ENCODE results near the gene SMPDL3B.

The SMPDL3B gene

GRCh38 chr1:27955076-27955475 lies 20.3 kb downstream of the SMPDL3B start:
- H3K4me1 ChIP-seq, result peaks cover 13% of the 10 kb centered on the region
- TF ChIP-seq Cebpa-rat (IDR thresholded peaks at IDR 0.05), result no peak
- no peak overlapping the region for H3K9ac ChIP-seq
- H3K4me3 ChIP-seq, result no peak overlapping the region
- no peaks in the 10 kb centered on the region for H3K36me3 ChIP-seq
- H3K9me3 ChIP-seq, result no peaks in the 10 kb centered on the region
- H3K27ac ChIP-seq, result no peak overlapping the region
- no peaks in the 10 kb centered on the region for H4K20me1 ChIP-seq
- H3K27me3 ChIP-seq, result no peaks in the 10 kb centered on the region
- no peak overlapping the region for H3K4me2 ChIP-seq

- Histone ChIP-seq H3K9ac (no peak overlapping the region), H4K20me1 (peaks cover 9% of the 10 kb centered on the region; the same call in 1 of the 2 replicates), H3K4me2 (no peak overlapping the region), H3K9me3 (no peaks in the 10 kb centered on the region), H3K27ac (no peak overlapping the region), H3K4me3 (no peak overlapping the region), H3K4me1 (peaks cover 30% of the 10 kb centered on the region), H3K36me3 (no peaks in the 10 kb centered on the region), H3K27me3 (no peaks in the 10 kb centered on the region)
- TF ChIP-seq Cebpa-rat (IDR thresholded peaks at IDR 0.05), result no peak
Measured at GRCh38 chr1:27956761-27957160, 22.0 kb downstream of the SMPDL3B start.

DNA sequence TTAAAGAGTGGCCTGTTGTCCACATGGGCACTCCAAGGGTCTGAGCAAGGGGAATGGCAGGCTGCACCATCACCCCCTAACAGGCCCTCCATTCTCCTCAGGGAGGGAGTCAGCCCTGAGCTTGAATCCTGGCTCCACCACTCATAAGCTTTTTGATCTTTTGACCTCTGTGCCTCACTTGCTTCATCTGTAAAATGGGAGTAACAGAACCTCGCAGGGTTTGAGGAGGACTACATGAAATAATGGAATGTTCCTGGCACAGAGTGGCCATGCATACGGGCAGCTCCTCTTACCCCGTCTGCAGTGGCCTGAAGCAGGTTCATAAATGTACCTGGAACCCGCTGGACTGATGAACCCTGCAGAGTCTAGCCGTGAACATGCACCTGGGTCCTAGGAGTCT lies 22.9 kb downstream of the SMPDL3B start:
- Histone ChIP-seq H3K4me2 (no peak overlapping the region), H3K9me3 (no peaks in the 10 kb centered on the region), H3K4me3 (no peak overlapping the region), H3K9ac (no peak overlapping the region), H3K27me3 (no peaks in the 10 kb centered on the region), H3K4me1 (peaks cover 33% of the 10 kb centered on the region), H4K20me1 (peaks cover 13% of the 10 kb centered on the region; the same call in 1 of the 2 replicates), H3K27ac (no peak overlapping the region), H3K36me3 (no peaks in the 10 kb centered on the region; the same call in 1 of the 2 replicates)
- TF ChIP-seq Cebpa-rat (IDR thresholded peaks at IDR 0.05), result no peak

- Histone ChIP-seq H3K27me3 (no peaks in the 10 kb centered on the region), H4K20me1 (peaks cover 22% of the 10 kb centered on the region; the same call in 1 of the 2 replicates), H3K4me3 (no peak overlapping the region), H3K27ac (no peak overlapping the region), H3K4me1 (peaks cover 33% of the 10 kb centered on the region), H3K4me2 (peak overlapping the region; percentile 100), H3K36me3 (peaks cover 6% of the 10 kb centered on the region), H3K9ac (peak overlapping the region; percentile 85; the same call in 1 of the 2 replicates), H3K9me3 (no peaks in the 10 kb centered on the region)
- no peak for TF ChIP-seq Cebpa-rat (IDR thresholded peaks at IDR 0.05)
Measured at GRCh38 chr1:27958513-27958912, 23.7 kb downstream of the SMPDL3B start.

DNA sequence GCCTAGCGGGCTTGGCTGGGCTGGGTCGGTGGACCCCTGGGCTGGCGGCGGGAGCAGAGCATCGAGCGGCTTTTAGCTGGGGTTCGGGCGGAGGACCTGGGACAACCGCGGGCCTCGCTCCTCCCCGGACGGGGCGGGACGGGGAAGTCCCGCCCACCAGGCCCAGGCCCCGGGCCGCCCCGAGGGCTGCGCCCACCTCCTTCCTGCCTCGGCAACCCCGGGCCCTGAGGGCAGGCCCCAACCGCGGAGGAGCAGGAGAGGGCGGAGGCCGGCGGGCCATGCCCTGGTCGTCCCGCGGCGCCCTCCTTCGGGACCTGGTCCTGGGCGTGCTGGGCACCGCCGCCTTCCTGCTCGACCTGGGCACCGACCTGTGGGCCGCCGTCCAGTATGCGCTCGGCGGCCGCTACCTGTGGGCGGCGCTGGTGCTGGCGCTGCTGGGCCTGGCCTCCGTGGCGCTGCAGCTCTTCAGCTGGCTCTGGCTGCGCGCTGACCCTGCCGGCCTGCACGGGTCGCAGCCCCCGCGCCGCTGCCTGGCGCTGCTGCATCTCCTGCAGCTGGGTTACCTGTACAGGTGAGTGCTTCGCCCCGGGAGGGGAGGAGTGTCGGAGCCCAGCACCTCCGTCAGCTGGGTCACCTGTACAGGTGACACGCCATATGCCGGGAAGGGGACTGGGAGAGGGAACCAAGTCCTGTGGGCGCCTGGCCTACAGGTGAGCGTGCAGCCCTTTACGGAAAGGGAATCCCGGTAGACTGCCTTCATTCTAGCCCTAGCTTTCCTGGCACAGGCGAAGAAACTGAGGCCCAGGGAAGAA lies 25.2 kb downstream of the SMPDL3B start, which contains the start of gene XKR8:
Gene XKR8 (plus strand): TSS at position 182 of the 812 bp plus-strand sequence. CDS start 97 bp downstream, at position 279.
- peak within 1 kb of the TSS; percentile 78 for H3K4me3 ChIP-seq
- peak within 1 kb of the TSS; percentile 84 for H3K27ac ChIP-seq
- H3K9ac ChIP-seq, result peak within 1 kb of the TSS; percentile 85
- no peaks in the 10 kb centered on the region for H3K9me3 ChIP-seq
- peak within 1 kb of the TSS; percentile 100 for H3K4me2 ChIP-seq
- peaks cover 22% of the 10 kb centered on the region; the same call in 1 of the 2 replicates for H4K20me1 ChIP-seq
- H3K27me3 ChIP-seq, result no peaks in the 10 kb centered on the region
- no peak for TF ChIP-seq Cebpa-rat (IDR thresholded peaks at IDR 0.05)
- peaks cover 20% of the 10 kb centered on the region for H3K36me3 ChIP-seq
- peaks cover 33% of the 10 kb centered on the region for H3K4me1 ChIP-seq

- peaks cover 30% of the 10 kb centered on the region for H3K36me3 ChIP-seq
- H3K9ac ChIP-seq, result peak overlapping the region; percentile 85
- peak overlapping the region; percentile 100 for H3K4me2 ChIP-seq
- peaks cover 33% of the 10 kb centered on the region for H3K4me1 ChIP-seq
- H3K27me3 ChIP-seq, result no peaks in the 10 kb centered on the region
- H3K4me3 ChIP-seq, result peak overlapping the region; percentile 78
- H3K27ac ChIP-seq, result peak overlapping the region; percentile 26
- TF ChIP-seq Cebpa-rat (IDR thresholded peaks at IDR 0.05), result no peak
- peaks cover 22% of the 10 kb centered on the region; the same call in 1 of the 2 replicates for H4K20me1 ChIP-seq
- H3K9me3 ChIP-seq, result no peaks in the 10 kb centered on the region
Measured at GRCh38 chr1:27960762-27961645, 26.2 kb downstream of the SMPDL3B start.

GRCh38 chr1:27961646-27962221 lies 26.9 kb downstream of the SMPDL3B start:
- peak overlapping the region; percentile 100 for H3K4me2 ChIP-seq
- H3K9ac ChIP-seq, result 0 out of 2 replicates have a peak overlapping the region, but pooled peaks have one; percentile 85
- H3K36me3 ChIP-seq, result peaks cover 37% of the 10 kb centered on the region
- H4K20me1 ChIP-seq, result peaks cover 22% of the 10 kb centered on the region; the same call in 1 of the 2 replicates
- peaks cover 33% of the 10 kb centered on the region for H3K4me1 ChIP-seq
- H3K27me3 ChIP-seq, result no peaks in the 10 kb centered on the region
- no peak overlapping the region for H3K4me3 ChIP-seq
- no peak for TF ChIP-seq Cebpa-rat (IDR thresholded peaks at IDR 0.05)
- H3K9me3 ChIP-seq, result no peaks in the 10 kb centered on the region
- no peak overlapping the region for H3K27ac ChIP-seq

DNA sequence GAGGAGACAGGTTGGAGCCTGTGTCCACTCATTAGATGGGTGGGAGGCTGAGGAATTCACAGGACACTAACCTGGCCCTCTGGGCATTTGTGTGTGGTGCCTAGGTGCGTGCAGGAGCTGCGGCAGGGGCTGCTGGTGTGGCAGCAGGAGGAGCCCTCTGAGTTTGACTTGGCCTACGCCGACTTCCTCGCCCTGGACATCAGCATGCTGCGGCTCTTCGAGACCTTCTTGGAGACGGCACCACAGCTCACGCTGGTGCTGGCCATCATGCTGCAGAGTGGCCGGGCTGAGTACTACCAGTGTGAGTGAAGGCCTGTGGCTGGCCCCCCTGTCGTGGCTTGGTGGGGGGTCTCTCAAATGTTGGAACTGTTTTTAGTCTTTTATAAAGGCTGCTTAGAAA lies 28.6 kb downstream of the SMPDL3B start:
- Histone ChIP-seq H3K36me3 (peaks cover 54% of the 10 kb centered on the region), H3K4me1 (peaks cover 33% of the 10 kb centered on the region), H3K9me3 (no peaks in the 10 kb centered on the region), H3K4me2 (no peak overlapping the region), H3K27me3 (no peaks in the 10 kb centered on the region), H3K9ac (no peak overlapping the region), H3K27ac (no peak overlapping the region), H4K20me1 (peaks cover 22% of the 10 kb centered on the region; the same call in 1 of the 2 replicates), H3K4me3 (no peak overlapping the region)
- TF ChIP-seq Cebpa-rat (IDR thresholded peaks at IDR 0.05), result no peak

DNA sequence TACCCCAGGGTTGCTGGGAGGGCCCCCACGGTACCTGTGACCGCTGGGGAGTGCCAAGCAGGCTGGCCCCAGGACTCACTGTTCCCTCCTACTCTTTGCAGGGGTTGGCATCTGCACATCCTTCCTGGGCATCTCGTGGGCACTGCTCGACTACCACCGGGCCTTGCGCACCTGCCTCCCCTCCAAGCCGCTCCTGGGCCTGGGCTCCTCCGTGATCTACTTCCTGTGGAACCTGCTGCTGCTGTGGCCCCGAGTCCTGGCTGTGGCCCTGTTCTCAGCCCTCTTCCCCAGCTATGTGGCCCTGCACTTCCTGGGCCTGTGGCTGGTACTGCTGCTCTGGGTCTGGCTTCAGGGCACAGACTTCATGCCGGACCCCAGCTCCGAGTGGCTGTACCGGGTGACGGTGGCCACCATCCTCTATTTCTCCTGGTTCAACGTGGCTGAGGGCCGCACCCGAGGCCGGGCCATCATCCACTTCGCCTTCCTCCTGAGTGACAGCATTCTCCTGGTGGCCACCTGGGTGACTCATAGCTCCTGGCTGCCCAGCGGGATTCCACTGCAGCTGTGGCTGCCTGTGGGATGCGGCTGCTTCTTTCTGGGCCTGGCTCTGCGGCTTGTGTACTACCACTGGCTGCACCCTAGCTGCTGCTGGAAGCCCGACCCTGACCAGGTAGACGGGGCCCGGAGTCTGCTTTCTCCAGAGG lies 31.8 kb downstream of the SMPDL3B start:
- Histone ChIP-seq H3K9me3 (no peaks in the 10 kb centered on the region), H3K27ac (no peak overlapping the region), H3K9ac (no peak overlapping the region), H4K20me1 (0 out of 2 replicates have a peak, but pooled peaks cover 13% of the 10 kb centered on the region), H3K4me3 (no peak overlapping the region), H3K36me3 (peaks cover 70% of the 10 kb centered on the region), H3K4me1 (peaks cover 5% of the 10 kb centered on the region), H3K27me3 (no peaks in the 10 kb centered on the region), H3K4me2 (no peak overlapping the region)
- TF ChIP-seq Cebpa-rat (IDR thresholded peaks at IDR 0.05), result no peak
